Peyer's patch (tissue), 4 donors: Measurements from ENCODE around the gene TSPEAR. TPM values are rescaled to one million over a fixed set of nuclear protein-coding genes. Genes with fewer than 3 reads are reported as not detected.

ENCODE experiments used
- DNase-seq, 3 donors: peaks; one replicate each; pipeline ENCODE4 v3.0.0-alpha.2; 2017 to 2019
- H3K27ac ChIP-seq, 4 donors: fragments of 200-600 bp; sonication (generic); one replicate each; pipeline ENCODE4 v1.5.1; 2016 to 2019
- H3K27me3 ChIP-seq, 2 donors: fragments of 200-600 bp; sonication (generic); one replicate each; pipeline ENCODE4 v1.5.1; 2019
- H3K36me3 ChIP-seq, 3 donors: fragments of 200-600 bp; sonication (generic); one replicate each; pipeline ENCODE4 v1.5.1; 2016 to 2019
- H3K4me1 ChIP-seq, 4 donors: fragments of 200-600 bp; sonication (generic); one replicate each; pipeline ENCODE4 v1.5.1; 2016 to 2019
- H3K4me3 ChIP-seq, 4 donors: fragments of 200-600 bp; sonication (generic); 1 replicate in 3 of 4; 2 replicates in 1 of 4; pipeline ENCODE4 v1.5.1; 2016 to 2019; ENCODE audit warnings: mild to moderate bottlenecking in 1 of 4
- H3K9me3 ChIP-seq, 4 donors: fragments of 200-600 bp; sonication (generic); one replicate each; pipeline ENCODE4 v1.5.1; 2016 to 2019; ENCODE audit warnings: mild to moderate bottlenecking in 1 of 4
- CTCF ChIP-seq, 6 experiments: fragments of 450-650 bp in 4 of 6; fragments of 200-600 bp in 2 of 6; sonication (generic) in 1 of 6; IDR thresholded peaks; one replicate each; pipeline ENCODE4 v1.5.1; 2017 to 2019; ENCODE audit warnings: antibody characterized with exemption in 6 of 6, mild to moderate bottlenecking in 3 of 6, moderate library complexity in 1 of 6
- POLR2A ChIP-seq, 2 donors: fragments of 450-650 bp; IDR thresholded peaks; one replicate each; pipeline ENCODE4 v1.5.1; 2017; ENCODE audit warnings: antibody characterized with exemption in 2 of 2, mild to moderate bottlenecking in 2 of 2, moderate library complexity in 2 of 2
- total RNA-seq, 4 donors: library from RNA; depleted of rRNA; stranded (reverse); fragments of >200 nt; gene quantifications; one replicate each; pipeline ENCODE4 v1.1.0, GENCODE V29; 2016

TSPEAR gene
- total RNA-seq, 4 donors from 2014 or later = 0.47 TPM; not detected in 3

DNA sequence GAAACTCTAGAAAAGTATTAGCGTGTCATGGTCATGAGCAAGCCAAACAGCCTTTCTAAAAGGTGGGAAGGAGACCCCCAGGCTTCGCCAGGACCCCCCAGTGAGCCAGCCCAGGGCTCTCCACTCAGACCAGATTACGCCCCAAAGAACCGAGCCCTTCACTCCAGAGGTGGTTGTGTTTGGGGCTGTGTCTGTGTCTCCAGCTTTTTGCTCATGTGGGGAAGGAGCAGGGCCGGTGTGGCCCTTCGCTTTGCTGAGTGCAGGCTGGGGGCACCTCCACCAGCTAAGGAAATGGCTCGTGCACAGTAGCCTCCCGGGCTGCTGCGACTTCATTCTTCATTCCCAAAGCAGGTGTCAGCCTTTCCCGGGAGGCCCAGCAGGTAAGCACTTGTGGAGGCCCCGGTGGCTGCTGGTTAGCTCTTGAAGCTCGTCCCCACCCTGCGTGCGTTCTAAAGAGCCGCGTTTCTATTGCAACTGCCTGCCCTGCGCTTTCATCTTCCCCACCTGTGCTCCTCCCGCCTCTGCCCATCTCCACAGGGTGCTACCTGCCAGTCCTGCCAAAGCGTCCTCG, 531 bp downstream of the TSPEAR start:
- H3K27ac ChIP-seq = no peak overlapping the region
- peaks cover 0 to 15% (median 0%) of the 10 kb centered on the region in 4 donors for H3K4me1 ChIP-seq
- peaks cover 0 to 6% (median 2%) of the 10 kb centered on the region in 4 donors for H3K9me3 ChIP-seq
- TF ChIP-seq POLR2A (IDR thresholded peaks at IDR 0.05) = no peak
- no peak for DNase-seq
- no peak overlapping the region for H3K4me3 ChIP-seq
- H3K27me3 ChIP-seq = peaks cover 0 to 32% of the 10 kb centered on the region in 2 donors
- H3K36me3 ChIP-seq = no peaks in the 10 kb centered on the region

- Histone ChIP-seq H3K4me3 (no peak overlapping the region), H3K27me3 (peaks cover 0 to 32% of the 10 kb centered on the region in 2 donors), H3K36me3 (no peaks in the 10 kb centered on the region), H3K27ac (no peak overlapping the region), H3K4me1 (peaks cover 0 to 15% (median 0%) of the 10 kb centered on the region in 4 donors), H3K9me3 (peaks cover 0 to 6% (median 2%) of the 10 kb centered on the region in 4 donors)
- no peak for TF ChIP-seq POLR2A (IDR thresholded peaks at IDR 0.05)
- no peak for TF ChIP-seq CTCF (IDR thresholded peaks at IDR 0.05)
- peak in 1 of 3 donors; percentile 39 for DNase-seq
Observed at GRCh38 chr21:44710294-44710665, 1.1 kb downstream of the TSPEAR start.

- TF ChIP-seq CTCF (IDR thresholded peaks at IDR 0.05) (no peak), POLR2A (IDR thresholded peaks at IDR 0.05) (no peak)
- peaks cover 0 to 32% of the 10 kb centered on the region in 2 donors for H3K27me3 ChIP-seq
- peak in 2 of 3 donors; percentile 44 to 47 for DNase-seq
- H3K4me1 ChIP-seq = peaks cover 0 to 15% (median 0%) of the 10 kb centered on the region in 4 donors
- no peaks in the 10 kb centered on the region for H3K36me3 ChIP-seq
- peaks cover 0 to 6% (median 2%) of the 10 kb centered on the region in 4 donors for H3K9me3 ChIP-seq
- no peak overlapping the region for H3K27ac ChIP-seq
- peak overlapping the region in 1 of 4 donors; percentile 19 for H3K4me3 ChIP-seq
Observed at GRCh38 chr21:44709426-44710293, 1.7 kb downstream of the TSPEAR start.

DNA sequence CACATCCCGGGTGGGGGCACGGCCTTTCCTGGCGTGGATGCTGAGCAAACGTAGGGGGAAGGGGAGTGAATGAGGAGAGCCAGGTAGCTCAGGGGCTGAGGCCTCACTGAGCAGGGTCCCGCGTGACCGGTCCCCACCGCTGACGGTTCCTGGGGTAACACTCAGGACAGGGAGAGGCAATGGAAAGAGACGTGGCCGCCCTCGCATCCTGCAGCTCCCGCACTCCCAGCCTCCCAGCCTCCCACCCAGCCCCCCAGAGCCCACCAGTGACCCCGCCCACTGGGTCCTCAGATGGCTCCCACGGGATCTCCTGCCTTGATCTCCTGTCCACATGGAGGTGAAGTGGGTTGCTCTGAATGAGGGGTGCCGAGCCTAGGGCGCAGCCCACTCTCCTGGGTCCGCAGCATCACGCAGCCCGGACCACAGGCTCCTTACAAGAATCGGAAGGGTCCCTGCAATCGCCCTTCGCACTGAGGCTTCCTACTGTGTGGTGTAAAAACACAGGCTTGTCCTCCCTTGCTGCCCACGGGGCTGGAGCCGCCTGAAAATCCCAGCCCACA, 2.4 kb downstream of the TSPEAR start:
- no peak overlapping the region for H3K4me3 ChIP-seq
- DNase-seq = peak in 2 of 3 donors; percentile 24 to 40
- TF ChIP-seq POLR2A (IDR thresholded peaks at IDR 0.05) (no peak), CTCF (IDR thresholded peaks at IDR 0.05) (no peak)

DNA sequence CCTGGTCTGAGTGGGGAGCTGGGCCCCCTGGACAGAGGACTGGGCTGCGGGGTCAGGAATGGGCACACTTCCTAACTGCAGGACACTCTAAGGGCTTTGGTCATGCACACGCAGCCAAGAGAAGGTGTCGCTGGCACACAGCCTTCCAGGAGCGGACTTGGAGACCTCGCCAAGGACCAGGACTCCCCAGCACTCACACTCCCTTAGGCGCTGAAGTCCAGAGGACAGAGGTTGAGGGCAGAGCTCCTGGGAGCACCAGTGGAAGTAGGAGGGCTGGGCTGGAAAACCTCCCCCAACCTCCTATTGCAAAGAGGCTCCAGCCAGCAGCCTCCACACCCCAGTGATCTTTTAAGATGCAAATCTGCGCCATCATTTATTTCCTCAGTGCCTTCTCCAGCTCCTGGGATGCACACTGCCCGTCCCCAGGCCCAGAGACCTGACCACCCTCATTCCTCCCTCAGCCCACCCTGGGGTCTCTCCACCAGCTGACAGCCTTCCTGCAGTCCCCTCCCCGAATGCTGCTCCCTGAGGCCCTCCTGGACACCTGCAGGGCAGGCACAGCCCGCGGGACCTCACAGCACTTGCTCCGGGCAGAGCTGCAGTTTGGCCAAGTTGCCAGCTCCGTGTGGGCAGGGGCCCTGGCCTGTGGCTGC, 3.0 kb downstream of the TSPEAR start:
- DNase-seq = peak in 2 of 3 donors; percentile 35 to 41
- Histone ChIP-seq H3K9me3 (peaks cover 0 to 6% (median 2%) of the 10 kb centered on the region in 4 donors), H3K4me3 (no peak overlapping the region), H3K4me1 (peaks cover 0 to 15% (median 0%) of the 10 kb centered on the region in 4 donors), H3K36me3 (no peaks in the 10 kb centered on the region), H3K27ac (no peak overlapping the region), H3K27me3 (peaks cover 0 to 32% of the 10 kb centered on the region in 2 donors)
- TF ChIP-seq POLR2A (IDR thresholded peaks at IDR 0.05) = no peak
- TF ChIP-seq CTCF (IDR thresholded peaks at IDR 0.05) = no peak

More for the DNA sequence above, 2.4 kb downstream of the TSPEAR start:
- H3K4me1 ChIP-seq = peaks cover 0 to 15% (median 0%) of the 10 kb centered on the region in 4 donors
- no peaks in the 10 kb centered on the region for H3K36me3 ChIP-seq
- H3K27ac ChIP-seq = no peak overlapping the region
- H3K27me3 ChIP-seq = peaks cover 0 to 32% of the 10 kb centered on the region in 2 donors
- peaks cover 0 to 6% (median 2%) of the 10 kb centered on the region in 4 donors for H3K9me3 ChIP-seq
